ENCODE data around the gene TIMM29. TPM values are rescaled to one million over a fixed set of nuclear protein-coding genes. Genes with fewer than 3 reads are reported as not detected.
A peak's percentile ranks its signal among the peaks of the same experiment; 100 is the strongest.

The TIMM29 gene
- total and polyA plus RNA-seq, 2 of the 13 experiments (the other 11 are each of a cell fraction or from before 2014, with no cell fraction given), result 7.1 to 33.8 TPM

DNA sequence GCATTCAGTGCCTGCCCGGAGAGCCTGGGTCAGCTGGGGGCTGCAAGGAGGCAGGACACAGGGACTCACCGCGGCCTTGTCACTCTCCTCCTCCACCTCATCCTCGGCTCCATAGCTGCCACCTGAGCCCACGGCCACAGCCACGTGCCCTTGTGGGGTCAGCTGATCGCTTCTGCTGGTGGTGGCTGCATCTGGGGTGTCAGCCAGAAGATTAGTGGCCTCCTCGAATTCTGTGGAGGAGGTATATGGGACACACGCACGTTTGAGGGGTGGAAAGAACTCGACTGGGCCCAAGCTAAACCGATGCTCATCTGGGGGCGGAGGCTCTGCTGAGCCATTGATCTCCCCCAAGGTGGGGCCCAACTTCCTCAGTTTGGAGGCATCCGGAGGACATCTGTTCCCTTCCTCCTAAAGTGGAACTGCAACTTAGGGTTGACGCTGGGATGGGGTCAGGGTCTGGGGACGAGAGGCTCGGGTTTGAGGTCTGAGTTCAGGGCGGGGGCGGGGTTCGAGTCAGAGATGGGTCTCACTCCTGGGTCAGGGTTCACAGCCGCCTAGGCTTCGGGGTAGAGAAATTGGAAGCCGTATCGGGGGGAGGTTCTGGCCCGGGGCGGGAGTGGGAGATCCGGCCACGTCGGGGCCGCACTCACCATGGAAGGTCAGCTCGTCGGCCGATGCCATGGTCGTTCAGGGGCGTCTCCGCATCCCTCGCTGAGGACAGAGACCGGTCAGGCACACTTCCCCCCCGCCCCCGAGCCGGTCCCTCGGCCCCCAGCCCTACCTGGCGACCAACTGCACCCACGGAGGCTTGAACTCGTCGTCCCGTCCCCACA is 665 bp upstream of the TIMM29 start (continued):
- TF ChIP-seq ZNF777 (CRISPR knock-in tag; IDR thresholded peaks at IDR 0.05) (no peak), GTF2F1 (IDR thresholded peaks at IDR 0.05; ENCODE audit: low read length) (no peak), CSRNP1 (CRISPR knock-in tag; IDR thresholded peaks at IDR 0.05) (peak; percentile 27; the same call in 1 of the 2 replicates), THAP9 (CRISPR knock-in tag; IDR thresholded peaks at IDR 0.05; ENCODE audit: borderline replicate concordance) (no peak; the same call in 1 of the 2 replicates), MYPOP (CRISPR knock-in tag; IDR thresholded peaks at IDR 0.05) (0 out of 2 replicates have a peak, but pooled peaks have one; percentile 0), IKZF1 (IDR thresholded peaks at IDR 0.05) (no peak)
- TF ChIP-seq, protein P1, sequence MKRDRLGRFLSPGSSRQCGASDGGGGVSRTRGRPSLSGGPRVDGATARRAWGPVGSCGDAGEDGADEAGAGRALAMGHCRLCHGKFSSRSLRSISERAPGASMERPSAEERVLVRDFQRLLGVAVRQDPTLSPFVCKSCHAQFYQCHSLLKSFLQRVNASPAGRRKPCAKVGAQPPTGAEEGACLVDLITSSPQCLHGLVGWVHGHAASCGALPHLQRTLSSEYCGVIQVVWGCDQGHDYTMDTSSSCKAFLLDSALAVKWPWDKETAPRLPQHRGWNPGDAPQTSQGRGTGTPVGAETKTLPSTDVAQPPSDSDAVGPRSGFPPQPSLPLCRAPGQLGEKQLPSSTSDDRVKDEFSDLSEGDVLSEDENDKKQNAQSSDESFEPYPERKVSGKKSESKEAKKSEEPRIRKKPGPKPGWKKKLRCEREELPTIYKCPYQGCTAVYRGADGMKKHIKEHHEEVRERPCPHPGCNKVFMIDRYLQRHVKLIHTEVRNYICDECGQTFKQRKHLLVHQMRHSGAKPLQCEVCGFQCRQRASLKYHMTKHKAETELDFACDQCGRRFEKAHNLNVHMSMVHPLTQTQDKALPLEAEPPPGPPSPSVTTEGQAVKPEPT (CRISPR knock-in tag; IDR thresholded peaks at IDR 0.05; ENCODE audit: low read depth), result 0 out of 2 replicates have a peak, but pooled peaks have one; percentile 21
- TF ChIP-seq, protein P2, sequence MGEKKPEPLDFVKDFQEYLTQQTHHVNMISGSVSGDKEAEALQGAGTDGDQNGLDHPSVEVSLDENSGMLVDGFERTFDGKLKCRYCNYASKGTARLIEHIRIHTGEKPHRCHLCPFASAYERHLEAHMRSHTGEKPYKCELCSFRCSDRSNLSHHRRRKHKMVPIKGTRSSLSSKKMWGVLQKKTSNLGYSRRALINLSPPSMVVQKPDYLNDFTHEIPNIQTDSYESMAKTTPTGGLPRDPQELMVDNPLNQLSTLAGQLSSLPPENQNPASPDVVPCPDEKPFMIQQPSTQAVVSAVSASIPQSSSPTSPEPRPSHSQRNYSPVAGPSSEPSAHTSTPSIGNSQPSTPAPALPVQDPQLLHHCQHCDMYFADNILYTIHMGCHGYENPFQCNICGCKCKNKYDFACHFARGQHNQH (CRISPR knock-in tag; IDR thresholded peaks at IDR 0.05), result no peak
- TF ChIP-seq, protein P3, sequence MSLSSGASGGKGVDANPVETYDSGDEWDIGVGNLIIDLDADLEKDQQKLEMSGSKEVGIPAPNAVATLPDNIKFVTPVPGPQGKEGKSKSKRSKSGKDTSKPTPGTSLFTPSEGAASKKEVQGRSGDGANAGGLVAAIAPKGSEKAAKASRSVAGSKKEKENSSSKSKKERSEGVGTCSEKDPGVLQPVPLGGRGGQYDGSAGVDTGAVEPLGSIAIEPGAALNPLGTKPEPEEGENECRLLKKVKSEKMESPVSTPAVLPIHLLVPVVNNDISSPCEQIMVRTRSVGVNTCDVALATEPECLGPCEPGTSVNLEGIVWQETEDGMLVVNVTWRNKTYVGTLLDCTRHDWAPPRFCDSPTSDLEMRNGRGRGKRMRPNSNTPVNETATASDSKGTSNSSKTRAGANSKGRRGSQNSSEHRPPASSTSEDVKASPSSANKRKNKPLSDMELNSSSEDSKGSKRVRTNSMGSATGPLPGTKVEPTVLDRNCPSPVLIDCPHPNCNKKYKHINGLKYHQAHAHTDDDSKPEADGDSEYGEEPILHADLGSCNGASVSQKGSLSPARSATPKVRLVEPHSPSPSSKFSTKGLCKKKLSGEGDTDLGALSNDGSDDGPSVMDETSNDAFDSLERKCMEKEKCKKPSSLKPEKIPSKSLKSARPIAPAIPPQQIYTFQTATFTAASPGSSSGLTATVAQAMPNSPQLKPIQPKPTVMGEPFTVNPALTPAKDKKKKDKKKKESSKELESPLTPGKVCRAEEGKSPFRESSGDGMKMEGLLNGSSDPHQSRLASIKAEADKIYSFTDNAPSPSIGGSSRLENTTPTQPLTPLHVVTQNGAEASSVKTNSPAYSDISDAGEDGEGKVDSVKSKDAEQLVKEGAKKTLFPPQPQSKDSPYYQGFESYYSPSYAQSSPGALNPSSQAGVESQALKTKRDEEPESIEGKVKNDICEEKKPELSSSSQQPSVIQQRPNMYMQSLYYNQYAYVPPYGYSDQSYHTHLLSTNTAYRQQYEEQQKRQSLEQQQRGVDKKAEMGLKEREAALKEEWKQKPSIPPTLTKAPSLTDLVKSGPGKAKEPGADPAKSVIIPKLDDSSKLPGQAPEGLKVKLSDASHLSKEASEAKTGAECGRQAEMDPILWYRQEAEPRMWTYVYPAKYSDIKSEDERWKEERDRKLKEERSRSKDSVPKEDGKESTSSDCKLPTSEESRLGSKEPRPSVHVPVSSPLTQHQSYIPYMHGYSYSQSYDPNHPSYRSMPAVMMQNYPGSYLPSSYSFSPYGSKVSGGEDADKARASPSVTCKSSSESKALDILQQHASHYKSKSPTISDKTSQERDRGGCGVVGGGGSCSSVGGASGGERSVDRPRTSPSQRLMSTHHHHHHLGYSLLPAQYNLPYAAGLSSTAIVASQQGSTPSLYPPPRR (CRISPR knock-in tag; IDR thresholded peaks at IDR 0.05; ENCODE audit: borderline replicate concordance), result no peak

Data from HepG2 (cell line).